Measurements from ENCODE around the gene WBP1L.

DNA sequence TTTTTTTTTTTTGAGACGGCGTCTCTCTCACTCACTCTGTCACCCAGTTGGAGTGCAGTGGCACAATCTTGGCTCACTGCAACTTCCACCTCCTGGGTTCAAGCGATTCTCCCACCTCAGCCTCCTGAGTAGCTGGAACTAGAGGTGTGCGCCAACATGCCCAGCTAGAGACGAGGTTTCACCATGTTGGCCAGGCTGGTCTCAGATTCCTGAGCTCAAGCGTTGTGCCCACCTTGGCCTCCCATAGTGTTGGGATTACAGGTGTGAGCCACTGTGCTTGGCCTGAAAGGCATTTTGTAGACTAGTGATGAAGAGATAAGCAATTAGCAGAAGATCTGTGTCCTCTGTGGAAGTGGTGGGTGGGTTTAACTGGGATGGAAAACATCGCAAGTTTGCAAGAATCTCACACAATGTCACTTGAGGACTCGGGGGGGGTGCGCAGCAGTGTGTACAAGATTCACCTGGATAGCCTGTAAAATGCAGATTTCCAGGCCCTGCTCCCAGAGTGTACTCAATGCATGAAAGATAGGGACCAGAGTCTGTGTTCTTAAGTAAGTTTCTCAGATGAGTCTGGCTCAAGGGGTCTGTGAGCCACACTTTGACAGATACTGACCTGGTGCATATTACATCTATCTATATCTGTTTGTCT is 82.5 kb downstream of the WBP1L start:
- TF ChIP-seq, protein P1, sequence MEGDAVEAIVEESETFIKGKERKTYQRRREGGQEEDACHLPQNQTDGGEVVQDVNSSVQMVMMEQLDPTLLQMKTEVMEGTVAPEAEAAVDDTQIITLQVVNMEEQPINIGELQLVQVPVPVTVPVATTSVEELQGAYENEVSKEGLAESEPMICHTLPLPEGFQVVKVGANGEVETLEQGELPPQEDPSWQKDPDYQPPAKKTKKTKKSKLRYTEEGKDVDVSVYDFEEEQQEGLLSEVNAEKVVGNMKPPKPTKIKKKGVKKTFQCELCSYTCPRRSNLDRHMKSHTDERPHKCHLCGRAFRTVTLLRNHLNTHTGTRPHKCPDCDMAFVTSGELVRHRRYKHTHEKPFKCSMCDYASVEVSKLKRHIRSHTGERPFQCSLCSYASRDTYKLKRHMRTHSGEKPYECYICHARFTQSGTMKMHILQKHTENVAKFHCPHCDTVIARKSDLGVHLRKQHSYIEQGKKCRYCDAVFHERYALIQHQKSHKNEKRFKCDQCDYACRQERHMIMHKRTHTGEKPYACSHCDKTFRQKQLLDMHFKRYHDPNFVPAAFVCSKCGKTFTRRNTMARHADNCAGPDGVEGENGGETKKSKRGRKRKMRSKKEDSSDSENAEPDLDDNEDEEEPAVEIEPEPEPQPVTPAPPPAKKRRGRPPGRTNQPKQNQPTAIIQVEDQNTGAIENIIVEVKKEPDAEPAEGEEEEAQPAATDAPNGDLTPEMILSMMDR (IDR thresholded peaks at IDR 0.05), result no peak
- TF ChIP-seq POLR2A (IDR thresholded peaks at IDR 0.05) (no peak), POLR2AphosphoS5 (IDR thresholded peaks at IDR 0.05; ENCODE audit: insufficient read depth in 1 of 2, low read depth in 1 of 2) (no peak)

Measured in vagina (tissue), 2 donors.